ENCODE results near the gene RAB5B. TPM values are rescaled to one million over a fixed set of nuclear protein-coding genes. Genes with fewer than 3 reads are reported as not detected.
"Not testable (repeated sequence)": the region's sequence is repeated elsewhere in the genome, so short reads cannot be mapped to it uniquely, and the experiment has no call there.

RAB5B gene
- total RNA-seq, 2 donors from 2014 or later = 43.1 to 51.8 TPM

GRCh38 chr12:55996201-55996714 lies 22.4 kb downstream of the RAB5B start:
- Mint-ChIP-seq H3K27ac (peak overlapping the region; percentile 44 to 66), H3K9me3 (no peaks in the 10 kb centered on the region), H3K36me3 (peaks cover 0 to 13% of the 10 kb centered on the region in 2 donors)
- peak in 1 of 2 donors; percentile 71 for DNase-seq (ENCODE audit: low spot score in 2 of 2)
- ATAC-seq = peak in 1 of 2 donors; percentile 56

GRCh38 chr12:55996715-55997534 lies 23.0 kb downstream of the RAB5B start, which contains the start of gene SUOX:
SUOX (plus strand) TSS chr12:55997276; CDS start chr12:56002222, 4,946 bp downstream.
- Mint-ChIP-seq H3K9me3 (no peaks in the 10 kb centered on the region), H3K36me3 (peaks cover 0 to 9% of the 10 kb centered on the region in 2 donors), H3K27ac (peak within 1 kb of the TSS; percentile 44 to 66)
- ATAC-seq (peak; percentile 89 to 99), DNase-seq (ENCODE audit: low spot score in 2 of 2) (peak; percentile 50 to 73)

- ATAC-seq = peak in 1 of 2 donors; percentile 21
- Mint-ChIP-seq H3K9me3 (no peaks in the 10 kb centered on the region), H3K27ac (peak overlapping the region in 1 of 2 donors; percentile 66), H3K36me3 (peaks cover 0 to 6% of the 10 kb centered on the region in 2 donors)
- no peak for DNase-seq (ENCODE audit: low spot score in 2 of 2)
Measured at GRCh38 chr12:55997535-55997859, 23.6 kb downstream of the RAB5B start.

- H3K36me3 Mint-ChIP-seq; DNase-seq (ENCODE audit: low spot score in 2 of 2); ATAC-seq; H3K9me3 Mint-ChIP-seq; H3K27ac Mint-ChIP-seq: not testable (repeated sequence)
Measured at GRCh38 chr12:55999522-55999921, 25.6 kb downstream of the RAB5B start.

- not testable (repeated sequence) for H3K27ac Mint-ChIP-seq; DNase-seq (ENCODE audit: low spot score in 2 of 2); H3K9me3 Mint-ChIP-seq; H3K36me3 Mint-ChIP-seq; ATAC-seq
Measured at GRCh38 chr12:55999999-56000540, 26.2 kb downstream of the RAB5B start.

- ATAC-seq (no peak), DNase-seq (ENCODE audit: low spot score in 2 of 2) (no peak)
- peaks cover 0 to under 1% of the 10 kb centered on the region in 2 donors for H3K36me3 Mint-ChIP-seq
- no peaks in the 10 kb centered on the region for H3K9me3 Mint-ChIP-seq
- no peak overlapping the region for H3K27ac Mint-ChIP-seq
Measured at GRCh38 chr12:56001487-56002100, 27.7 kb downstream of the RAB5B start.

GRCh38 chr12:56003376-56003775 lies 29.5 kb downstream of the RAB5B start:
- H3K36me3 Mint-ChIP-seq, H3K27ac Mint-ChIP-seq, ATAC-seq: not testable (repeated sequence)

GRCh38 chr12:56004211-56004610 lies 30.3 kb downstream of the RAB5B start:
- Mint-ChIP-seq H3K36me3 (peaks cover 0 to 4% of the 10 kb centered on the region in 2 donors), H3K27ac (peak overlapping the region in 1 of 2 donors; percentile 3), H3K9me3 (no peaks in the 10 kb centered on the region)
- DNase-seq (ENCODE audit: low spot score in 2 of 2) (no peak), ATAC-seq (no peak)

More at GRCh38 chr12:56003376-56003775, 29.5 kb downstream of the RAB5B start:
- not testable (repeated sequence) for DNase-seq (ENCODE audit: low spot score in 2 of 2); H3K9me3 Mint-ChIP-seq

- peak in 1 of 2 donors; percentile 68 for DNase-seq (ENCODE audit: low spot score in 2 of 2)
- Mint-ChIP-seq H3K9me3 (no peaks in the 10 kb centered on the region), H3K27ac (peak overlapping the region; percentile 63 to 80), H3K36me3 (peaks cover 0 to 4% of the 10 kb centered on the region in 2 donors)
- ATAC-seq = peak; percentile 70 to 83
Measured at GRCh38 chr12:56007564-56008559, 34.0 kb downstream of the RAB5B start.

GRCh38 chr12:56010111-56010570 lies 36.3 kb downstream of the RAB5B start:
- DNase-seq (ENCODE audit: low spot score in 2 of 2) = no peak
- Mint-ChIP-seq H3K27ac (no peak overlapping the region), H3K9me3 (no peaks in the 10 kb centered on the region), H3K36me3 (peaks cover 0 to 4% of the 10 kb centered on the region in 2 donors)
- no peak for ATAC-seq

- Mint-ChIP-seq H3K27ac (no peak overlapping the region), H3K36me3 (peaks cover 0 to 4% of the 10 kb centered on the region in 2 donors), H3K9me3 (no peaks in the 10 kb centered on the region)
- no peak for DNase-seq (ENCODE audit: low spot score in 2 of 2)
- no peak for ATAC-seq
Measured at GRCh38 chr12:56011509-56012090, 37.7 kb downstream of the RAB5B start.

- ATAC-seq = no peak
- Mint-ChIP-seq H3K9me3 (no peaks in the 10 kb centered on the region), H3K27ac (no peak overlapping the region), H3K36me3 (no peaks in the 10 kb centered on the region)
- no peak for DNase-seq (ENCODE audit: low spot score in 2 of 2)
Measured at GRCh38 chr12:56013482-56013881, 39.6 kb downstream of the RAB5B start.

GRCh38 chr12:56014205-56014604 lies 40.3 kb downstream of the RAB5B start:
- Mint-ChIP-seq H3K36me3 (no peaks in the 10 kb centered on the region), H3K9me3 (no peaks in the 10 kb centered on the region), H3K27ac (no peak overlapping the region)
- ATAC-seq = no peak
- DNase-seq (ENCODE audit: low spot score in 2 of 2) = no peak

- Mint-ChIP-seq H3K9me3 (no peaks in the 10 kb centered on the region), H3K36me3 (peaks cover 9 to 10% of the 10 kb centered on the region in 2 donors), H3K27ac (no peak overlapping the region)
- DNase-seq (ENCODE audit: low spot score in 2 of 2) (no peak), ATAC-seq (no peak)
Measured at GRCh38 chr12:56017181-56017580, 43.3 kb downstream of the RAB5B start.

- Mint-ChIP-seq H3K27ac (peak overlapping the region in 1 of 2 donors; percentile 40), H3K9me3 (no peaks in the 10 kb centered on the region), H3K36me3 (peaks cover 9 to 10% of the 10 kb centered on the region in 2 donors)
- ATAC-seq (no peak), DNase-seq (ENCODE audit: low spot score in 2 of 2) (no peak)
Measured at GRCh38 chr12:56018356-56018755, 44.5 kb downstream of the RAB5B start.
